Fibroblast of lung (primary cell): Measurements from ENCODE around the gene ESRRA.

Experiments
- EZH2 ChIP-seq: IDR thresholded peaks from 2 replicates; pipeline ENCODE4 v1.5.1; 2012; ENCODE audit warnings: low read length, control low read depth, mild to moderate bottlenecking; ENCODE audit errors: missing control alignments
- TF ChIP-seq, protein P1 (sequence below), 2 donors: IDR thresholded peaks in 1 of 2; conservative IDR thresholded peaks in 1 of 2; 1 replicate in 1 of 2; 2 replicates in 1 of 2; pipeline ENCODE4 v1.5.1; 2011 to 2012; ENCODE audit warnings: low read length in 2 of 2, control low read depth in 1 of 2, inconsistent platforms in 1 of 2, low read depth in 1 of 2, mild to moderate bottlenecking in 1 of 2

DNA sequence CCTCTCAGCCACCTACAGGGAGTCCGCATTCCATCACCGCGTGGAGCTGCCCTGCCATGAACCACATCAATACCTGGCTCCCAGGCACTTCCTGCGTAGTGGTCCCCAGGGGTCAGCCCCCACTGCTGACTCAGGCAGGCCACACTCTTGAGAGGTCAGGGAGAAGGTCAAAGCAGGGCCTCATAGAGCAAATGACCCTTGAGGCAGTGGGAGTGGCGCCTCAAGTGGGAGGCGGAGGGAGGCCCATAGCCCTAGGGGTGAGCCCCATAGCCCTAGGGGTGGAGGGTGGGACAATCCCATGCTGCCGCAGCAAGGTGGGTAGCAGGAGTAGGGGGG, 17.6 kb downstream of the ESRRA start:
- TF ChIP-seq, protein P1, sequence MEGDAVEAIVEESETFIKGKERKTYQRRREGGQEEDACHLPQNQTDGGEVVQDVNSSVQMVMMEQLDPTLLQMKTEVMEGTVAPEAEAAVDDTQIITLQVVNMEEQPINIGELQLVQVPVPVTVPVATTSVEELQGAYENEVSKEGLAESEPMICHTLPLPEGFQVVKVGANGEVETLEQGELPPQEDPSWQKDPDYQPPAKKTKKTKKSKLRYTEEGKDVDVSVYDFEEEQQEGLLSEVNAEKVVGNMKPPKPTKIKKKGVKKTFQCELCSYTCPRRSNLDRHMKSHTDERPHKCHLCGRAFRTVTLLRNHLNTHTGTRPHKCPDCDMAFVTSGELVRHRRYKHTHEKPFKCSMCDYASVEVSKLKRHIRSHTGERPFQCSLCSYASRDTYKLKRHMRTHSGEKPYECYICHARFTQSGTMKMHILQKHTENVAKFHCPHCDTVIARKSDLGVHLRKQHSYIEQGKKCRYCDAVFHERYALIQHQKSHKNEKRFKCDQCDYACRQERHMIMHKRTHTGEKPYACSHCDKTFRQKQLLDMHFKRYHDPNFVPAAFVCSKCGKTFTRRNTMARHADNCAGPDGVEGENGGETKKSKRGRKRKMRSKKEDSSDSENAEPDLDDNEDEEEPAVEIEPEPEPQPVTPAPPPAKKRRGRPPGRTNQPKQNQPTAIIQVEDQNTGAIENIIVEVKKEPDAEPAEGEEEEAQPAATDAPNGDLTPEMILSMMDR (conservative IDR thresholded peaks at IDR 0.05 in 1 of 2, IDR thresholded peaks at IDR 0.05 in 1 of 2; ENCODE audit: low read depth in 1 of 2, low read length in 2 of 2), result no peak
- no peak for TF ChIP-seq EZH2
